Caco-2 (cell line): Measurements from ENCODE around the gene BCL2L2. TPM values are rescaled to one million over a fixed set of nuclear protein-coding genes. Genes with fewer than 3 reads are reported as not detected.

Experiments used
- BruUV-seq: library from RNA; stranded (reverse); fragments of 400-500 nt; replicated peaks from 2 replicates; lab custom pipeline; 2021; lab: Mats Ljungman, UMichigan
- CTCF ChIA-PET: fragments of 300-600 bp; sonication (Branson Sonifier 250); formaldehyde crosslinking; loops from one replicate; lab custom pipeline; 2022; ENCODE audit warnings: antibody characterized with exemption; lab: Charles Lee
- POLR2A ChIA-PET: fragments of 300-600 bp; sonication (Branson Sonifier 250); formaldehyde crosslinking; loops from one replicate; lab custom pipeline; 2022; ENCODE audit warnings: antibody characterized with exemption; lab: Charles Lee
- DNase-seq, 2 experiments: peaks; one replicate each; pipeline versions ENCODE4 v3.0.0 to v3.0.0-alpha.2; 2020 to 2022
- H3K27me3 ChIP-seq: replicated peaks from 2 replicates; pipeline ENCODE4 v1.6.0; 2011; ENCODE audit warnings: low read length; ENCODE audit not compliant: control insufficient read depth, insufficient read depth
- H3K36me3 ChIP-seq: 2 replicates; pipeline ENCODE4 v1.5.1; 2011; ENCODE audit warnings: low read length; ENCODE audit not compliant: control insufficient read depth, insufficient read depth
- H3K4me1 ChIP-seq: fragments of 250-450 bp; sonication (Bioruptor Pico); 2 replicates; pipeline ENCODE4 v1.5.1; 2020; ENCODE audit warnings: mild to moderate bottlenecking
- H3K4me3 ChIP-seq: 2 replicates; pipeline ENCODE4 v1.5.1; 2011; ENCODE audit warnings: low read depth, mild to moderate bottlenecking, control low read depth, low read length
- H3K9me3 ChIP-seq: fragments of 250-450 bp; sonication (Bioruptor Pico); 2 replicates; pipeline ENCODE4 v1.5.1; 2020; ENCODE audit warnings: mild to moderate bottlenecking, moderate library complexity
- H3K27ac Mint-ChIP-seq: one replicate; pipeline ENCODE4 v1.8.0; 2022; ENCODE audit warnings: mixed read lengths; ENCODE audit not compliant: unreplicated experiment
- H3K27me3 Mint-ChIP-seq: one replicate; pipeline ENCODE4 v1.8.0; 2022; ENCODE audit warnings: mixed read lengths; ENCODE audit not compliant: insufficient read depth, unreplicated experiment
- H3K36me3 Mint-ChIP-seq: one replicate; pipeline ENCODE4 v1.8.0; 2022; ENCODE audit warnings: mild to moderate bottlenecking, mixed read lengths; ENCODE audit not compliant: insufficient read depth, unreplicated experiment
- H3K4me1 Mint-ChIP-seq: one replicate; pipeline ENCODE4 v1.8.0; 2022; ENCODE audit warnings: low read depth, mixed read lengths; ENCODE audit not compliant: unreplicated experiment
- H3K4me3 Mint-ChIP-seq: one replicate; pipeline ENCODE4 v1.8.0; 2022; ENCODE audit warnings: mild to moderate bottlenecking, moderate library complexity, mixed read lengths; ENCODE audit not compliant: unreplicated experiment
- H3K9me3 Mint-ChIP-seq: one replicate; pipeline ENCODE4 v1.8.0; 2022; ENCODE audit warnings: mixed read lengths; ENCODE audit not compliant: unreplicated experiment
- CTCF ChIP-seq, 2 experiments: fragments of 200-600 bp in 1 of 2; IDR thresholded peaks; 1 replicate in 1 of 2; 2 replicates in 1 of 2; pipeline versions ENCODE4 v1.5.1 to v1.8.0; 2011 to 2022; ENCODE audit warnings: antibody characterized with exemption in 1 of 2, control low read depth in 1 of 2, inconsistent platforms in 1 of 2, low read depth in 1 of 2, low read length in 1 of 2, mild to moderate bottlenecking in 1 of 2, moderate library complexity in 1 of 2; ENCODE audit not compliant: insufficient read depth in 1 of 2, severe bottlenecking in 1 of 2, unreplicated experiment in 1 of 2
- intact Hi-C: fragments of 100-400 bp; cut with micrococcal nuclease; formaldehyde crosslinking; loops from one replicate; pipeline ENCODE4 v1.10.0; 2022; ENCODE audit not compliant: unreplicated experiment
- total RNA-seq: library from RNA; stranded (reverse); gene quantifications from 2 replicates; pipeline ENCODE4 v1.2.3, GENCODE V29; 2022

BCL2L2 gene
- total RNA-seq, 1 experiment from 2014 or later, result 20.8 TPM

GRCh38 chr14:23296012-23296777, 10.4 kb upstream of the BCL2L2 start:
- no peaks in the 10 kb centered on the region for H3K9me3 Mint-ChIP-seq
- H3K27ac Mint-ChIP-seq, result no peak overlapping the region
- no peak overlapping the region for H3K4me3 Mint-ChIP-seq
- no peaks in the 10 kb centered on the region for H3K9me3 ChIP-seq
- CTCF ChIA-PET, result interaction anchor here (0.6 to 1.7 kb wide), 2 partner anchors 176 to 177 kb away, joined by 7 read pairs; no protein-coding TSS in a partner anchor
- no peaks in the 10 kb centered on the region for H3K4me1 Mint-ChIP-seq
- H3K36me3 Mint-ChIP-seq, result peaks cover 11% of the 10 kb centered on the region
- POLR2A ChIA-PET, result no interaction called here
- peaks cover 15% of the 10 kb centered on the region; the same call in 1 of the 2 replicates for H3K4me1 ChIP-seq
- no peak overlapping the region for H3K4me3 ChIP-seq
- BruUV-seq, result no TSS peak
- H3K27me3 Mint-ChIP-seq, result no peaks in the 10 kb centered on the region
- no peaks in the 10 kb centered on the region for H3K36me3 ChIP-seq
- DNase-seq, result no peak
- intact Hi-C loops, result loop anchor here (5.0 kb wide), 1 partner anchor 194 kb away; the partner anchor contains the start of gene CIROP
- no peak for TF ChIP-seq CTCF (IDR thresholded peaks at IDR 0.05; ENCODE audit: insufficient read depth in 1 of 2, low read depth in 1 of 2, low read length in 1 of 2, severe bottlenecking in 1 of 2, unreplicated experiment in 1 of 2)
- no peaks in the 10 kb centered on the region for H3K27me3 ChIP-seq

GRCh38 chr14:23297096-23297495, 9.5 kb upstream of the BCL2L2 start:
- no peaks in the 10 kb centered on the region for H3K36me3 ChIP-seq
- Mint-ChIP-seq H3K27ac (no peak overlapping the region), H3K27me3 (no peaks in the 10 kb centered on the region), H3K36me3 (peaks cover 20% of the 10 kb centered on the region), H3K4me3 (no peak overlapping the region), H3K9me3 (no peaks in the 10 kb centered on the region), H3K4me1 (no peaks in the 10 kb centered on the region)
- BruUV-seq, result no TSS peak
- H3K27me3 ChIP-seq, result no peaks in the 10 kb centered on the region
- H3K4me1 ChIP-seq, result peaks cover 15% of the 10 kb centered on the region; the same call in 1 of the 2 replicates
- intact Hi-C loops, result loop anchor here (5.0 kb wide), 1 partner anchor 195 kb away; the partner anchor contains the start of gene CIROP
- CTCF ChIA-PET, result interaction anchor here (1.7 kb wide), 1 partner anchor 177 kb away, joined by 7 read pairs; no protein-coding TSS in a partner anchor
- POLR2A ChIA-PET, result no interaction called here
- TF ChIP-seq CTCF (IDR thresholded peaks at IDR 0.05; ENCODE audit: insufficient read depth in 1 of 2, low read depth in 1 of 2, low read length in 1 of 2, severe bottlenecking in 1 of 2, unreplicated experiment in 1 of 2), result no peak
- DNase-seq, result no peak
- H3K9me3 ChIP-seq, result no peaks in the 10 kb centered on the region
- H3K4me3 ChIP-seq, result no peak overlapping the region

GRCh38 chr14:23297611-23298277, 8.9 kb upstream of the BCL2L2 start:
- ChIA-PET CTCF (interaction anchor here (1.7 kb wide), 1 partner anchor 177 kb away, joined by 7 read pairs; no protein-coding TSS in a partner anchor), POLR2A (no interaction called here)
- H3K36me3 ChIP-seq, result no peaks in the 10 kb centered on the region
- no peaks in the 10 kb centered on the region for H3K27me3 ChIP-seq
- no TSS peak for BruUV-seq
- no peak overlapping the region for H3K4me3 ChIP-seq
- Mint-ChIP-seq H3K9me3 (no peaks in the 10 kb centered on the region), H3K36me3 (peaks cover 25% of the 10 kb centered on the region), H3K27ac (no peak overlapping the region), H3K4me1 (no peaks in the 10 kb centered on the region), H3K4me3 (no peak overlapping the region), H3K27me3 (no peaks in the 10 kb centered on the region)
- H3K9me3 ChIP-seq, result no peaks in the 10 kb centered on the region
- DNase-seq, result no peak
- TF ChIP-seq CTCF (IDR thresholded peaks at IDR 0.05; ENCODE audit: insufficient read depth in 1 of 2, low read depth in 1 of 2, low read length in 1 of 2, severe bottlenecking in 1 of 2, unreplicated experiment in 1 of 2), result no peak
- intact Hi-C loops, result loop anchor here (5.0 kb wide), 1 partner anchor 195 kb away; the partner anchor contains the start of gene CIROP
- peaks cover 15% of the 10 kb centered on the region; the same call in 1 of the 2 replicates for H3K4me1 ChIP-seq
